ENCODE results near the gene KIF22. TPM values are rescaled to one million over a fixed set of nuclear protein-coding genes. Genes with fewer than 3 reads are reported as not detected.
"Not testable (repeated sequence)": the region's sequence is repeated elsewhere in the genome, so short reads cannot be mapped to it uniquely, and the experiment has no call there.

The KIF22 gene
- total RNA-seq, 1 experiment from 2014 or later, result 155 TPM

DNA sequence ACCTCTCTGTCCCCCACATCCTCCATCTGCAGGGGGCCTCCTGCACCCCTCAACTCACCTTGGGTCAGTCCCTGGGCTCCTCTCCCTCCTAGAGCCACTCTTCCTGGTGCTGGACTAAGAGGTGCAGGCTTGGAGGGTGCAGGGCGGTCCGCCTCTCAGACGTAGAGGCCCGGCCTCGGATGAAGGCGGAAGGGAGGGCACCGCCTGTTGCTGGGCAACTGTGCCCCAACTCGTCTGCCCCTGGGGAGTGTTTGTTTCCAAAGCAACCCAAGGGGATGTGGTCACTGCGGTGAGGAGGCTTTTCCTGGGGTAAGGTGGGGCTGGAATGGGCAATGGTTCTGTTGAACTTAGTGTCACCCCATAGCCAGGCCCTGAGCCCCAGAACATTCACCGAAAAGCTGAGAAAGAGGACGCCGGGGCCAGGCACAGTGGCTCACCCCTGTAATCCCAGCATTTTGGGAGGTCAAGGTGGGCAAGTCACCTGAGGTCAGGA lies 44.7 kb upstream of the KIF22 start, which contains the start of gene C16orf54:
Gene C16orf54, minus strand, starts transcription at position 138 of the 493 bp plus-strand sequence. CDS start 1,039 bp downstream, outside the sequence.
- intact Hi-C loops (cut with micrococcal nuclease), result no loop called here
- Histone ChIP-seq H3K4me3 (replicated peaks in 1 of 2; ENCODE audit: low read depth in 1 of 2, low read length in 2 of 2) (no peak within 1 kb of the TSS), H3K9me2 (ENCODE audit: insufficient read depth) (no peaks in the 10 kb centered on the region), H3K4me1 (ENCODE audit: control insufficient read depth in 1 of 2, insufficient read depth in 2 of 2, low read length in 2 of 2) (peaks cover 0 to 5% of the 10 kb centered on the region in 2 experiments; a peak in 3 of 4 replicates), H3K9ac (ENCODE audit: low read length) (no peak within 1 kb of the TSS), H3K79me2 (ENCODE audit: insufficient read depth, low read length) (no peaks in the 10 kb centered on the region), H3K27me3 (ENCODE audit: insufficient read depth, low read length) (no peaks in the 10 kb centered on the region), H3K9me3 (ENCODE audit: control insufficient read depth in 1 of 2, insufficient read depth in 1 of 2, low read depth in 1 of 2, low read length in 2 of 2) (no peaks in the 10 kb centered on the region), H3K4me2 (ENCODE audit: low read length) (no peak within 1 kb of the TSS), H2AFZ (ENCODE audit: low read depth, low read length, poor library complexity, severe bottlenecking) (no peak within 1 kb of the TSS), H3K27ac (ENCODE audit: low read depth, low read length) (no peak within 1 kb of the TSS), H3K36me3 (ENCODE audit: control insufficient read depth in 1 of 2, insufficient read depth in 2 of 2, low read length in 2 of 2) (no peaks in the 10 kb centered on the region), H4K20me1 (ENCODE audit: insufficient read depth) (no peaks in the 10 kb centered on the region)
- CTCF ChIA-PET, result no interaction called here
- ATAC-seq (no peak), DNase-seq (ENCODE audit: low read depth, low spot score) (no peak)
- no TSS peak for BruUV-seq (replicated peaks)
- POLR2A ChIA-PET, result no interaction called here
- RAD21 ChIA-PET (ENCODE audit: low non-redundant PET in 1 of 2, low total read pairs in 2 of 2, uncharacterized antibody in 2 of 2, unreplicated experiment in 2 of 2), result no interaction called here
- TF ChIP-seq FOSL1 (IDR thresholded peaks at IDR 0.05; ENCODE audit: low read depth) (no peak), SRF (IDR thresholded peaks at IDR 0.05; ENCODE audit: low read depth) (no peak), ELF1 (IDR thresholded peaks at IDR 0.05; ENCODE audit: borderline replicate concordance, low read depth) (no peak)

GRCh38 chr16:29746518-29746917 lies 44.0 kb upstream of the KIF22 start:
- H3K9me2 ChIP-seq (ENCODE audit: insufficient read depth); DNase-seq (ENCODE audit: low read depth, low spot score); RAD21 ChIA-PET (ENCODE audit: low non-redundant PET in 1 of 2, low total read pairs in 2 of 2, uncharacterized antibody in 2 of 2, unreplicated experiment in 2 of 2); H3K9ac ChIP-seq (ENCODE audit: low read length); POLR2A ChIA-PET; H3K4me3 ChIP-seq (replicated peaks in 1 of 2; ENCODE audit: low read depth in 1 of 2, low read length in 2 of 2); H3K36me3 ChIP-seq (ENCODE audit: control insufficient read depth in 1 of 2, insufficient read depth in 2 of 2, low read length in 2 of 2); H2AFZ ChIP-seq (ENCODE audit: low read depth, low read length, poor library complexity, severe bottlenecking); CTCF ChIA-PET; H3K9me3 ChIP-seq (ENCODE audit: control insufficient read depth in 1 of 2, insufficient read depth in 1 of 2, low read depth in 1 of 2, low read length in 2 of 2); BruUV-seq (replicated peaks); H3K79me2 ChIP-seq (ENCODE audit: insufficient read depth, low read length); intact Hi-C loops (cut with micrococcal nuclease); H4K20me1 ChIP-seq (ENCODE audit: insufficient read depth); H3K27ac ChIP-seq (ENCODE audit: low read depth, low read length); H3K4me2 ChIP-seq (ENCODE audit: low read length); ATAC-seq; H3K27me3 ChIP-seq (ENCODE audit: insufficient read depth, low read length): not testable (repeated sequence)
- peaks cover 5 to 10% of the 10 kb centered on the region in 2 experiments; a peak in 3 of 4 replicates for H3K4me1 ChIP-seq (ENCODE audit: control insufficient read depth in 1 of 2, insufficient read depth in 2 of 2, low read length in 2 of 2)
